Heart left ventricle (tissue), 13 donors: Measurements from ENCODE around the gene NECTIN2.

Experiments
- POLR2A ChIP-seq, 2 donors: fragments of 450-650 bp; IDR thresholded peaks; one replicate each; pipeline ENCODE4 v1.6.1; 2017; ENCODE audit warnings: antibody characterized with exemption in 2 of 2, mild to moderate bottlenecking in 2 of 2, moderate library complexity in 2 of 2
- TF ChIP-seq, protein P1 (sequence below), 12 donors: fragments of 200-600 bp; sonication (generic) in 4 of 12; IDR thresholded peaks; one replicate each; pipeline versions ENCODE4 v1.5.0 to v1.8.0; 2018 to 2022; ENCODE audit warnings: antibody characterized with exemption in 12 of 12, mild to moderate bottlenecking in 5 of 12
- donor health status: ischemic (EF 13 %, LVEDD 7.1; RV severe dilation, severe dysfunction).
- donor health status: DM: no; HTN: yes; CAD: no.
- donor health status: DM: no; HTN: no; CAD: no.
- donor health status: ischemic (EF 25% LVEDD 6.9; RV normal size, moderate dysfunction).
- donor health status: ischemic (EF 25% LVEDD 5.7; RV mildly dilated, moderate dysfunction).
- donor health status: ischemic (EF 35%, LVEDD 5.7; RV mildly dilated, moderate dysfunction).
- donor health status: nonischemic (EF 11% LVEDD 7.7; RV severe dilation, severe dysfunction).
- donor health status: DM: yes; HTN: yes; CAD: no.
- donor health status: PGD.
- donor health status: ischemic (EF 29% LVEDD 5.4; RV normal size, mild dysfunction).
- donor health status: nonischemic (EF 23%, LVEDD 6.1; RV moderate dilation, normal function).

DNA sequence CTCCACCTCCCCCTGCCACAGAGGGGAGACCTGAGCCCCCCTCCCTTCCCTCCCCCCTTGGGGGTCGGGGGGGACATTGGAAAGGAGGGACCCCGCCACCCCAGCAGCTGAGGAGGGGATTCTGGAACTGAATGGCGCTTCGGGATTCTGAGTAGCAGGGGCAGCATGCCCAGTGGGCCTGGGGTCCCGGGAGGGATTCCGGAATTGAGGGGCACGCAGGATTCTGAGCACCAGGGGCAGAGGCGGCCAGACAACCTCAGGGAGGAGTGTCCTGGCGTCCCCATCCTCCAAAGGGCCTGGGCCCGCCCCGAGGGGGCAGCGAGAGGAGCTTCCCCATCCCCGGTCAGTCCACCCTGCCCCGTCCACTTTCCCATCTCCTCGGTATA is 57.1 kb downstream of the NECTIN2 start:
- TF ChIP-seq, protein P1, sequence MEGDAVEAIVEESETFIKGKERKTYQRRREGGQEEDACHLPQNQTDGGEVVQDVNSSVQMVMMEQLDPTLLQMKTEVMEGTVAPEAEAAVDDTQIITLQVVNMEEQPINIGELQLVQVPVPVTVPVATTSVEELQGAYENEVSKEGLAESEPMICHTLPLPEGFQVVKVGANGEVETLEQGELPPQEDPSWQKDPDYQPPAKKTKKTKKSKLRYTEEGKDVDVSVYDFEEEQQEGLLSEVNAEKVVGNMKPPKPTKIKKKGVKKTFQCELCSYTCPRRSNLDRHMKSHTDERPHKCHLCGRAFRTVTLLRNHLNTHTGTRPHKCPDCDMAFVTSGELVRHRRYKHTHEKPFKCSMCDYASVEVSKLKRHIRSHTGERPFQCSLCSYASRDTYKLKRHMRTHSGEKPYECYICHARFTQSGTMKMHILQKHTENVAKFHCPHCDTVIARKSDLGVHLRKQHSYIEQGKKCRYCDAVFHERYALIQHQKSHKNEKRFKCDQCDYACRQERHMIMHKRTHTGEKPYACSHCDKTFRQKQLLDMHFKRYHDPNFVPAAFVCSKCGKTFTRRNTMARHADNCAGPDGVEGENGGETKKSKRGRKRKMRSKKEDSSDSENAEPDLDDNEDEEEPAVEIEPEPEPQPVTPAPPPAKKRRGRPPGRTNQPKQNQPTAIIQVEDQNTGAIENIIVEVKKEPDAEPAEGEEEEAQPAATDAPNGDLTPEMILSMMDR (IDR thresholded peaks at IDR 0.05) = no peak
- TF ChIP-seq POLR2A (IDR thresholded peaks at IDR 0.05) = no peak
